ENCODE data around the gene PCDHGA1.
A peak's percentile ranks its signal among the peaks of the same experiment; 100 is the strongest.

The PCDHGA1 gene

DNA sequence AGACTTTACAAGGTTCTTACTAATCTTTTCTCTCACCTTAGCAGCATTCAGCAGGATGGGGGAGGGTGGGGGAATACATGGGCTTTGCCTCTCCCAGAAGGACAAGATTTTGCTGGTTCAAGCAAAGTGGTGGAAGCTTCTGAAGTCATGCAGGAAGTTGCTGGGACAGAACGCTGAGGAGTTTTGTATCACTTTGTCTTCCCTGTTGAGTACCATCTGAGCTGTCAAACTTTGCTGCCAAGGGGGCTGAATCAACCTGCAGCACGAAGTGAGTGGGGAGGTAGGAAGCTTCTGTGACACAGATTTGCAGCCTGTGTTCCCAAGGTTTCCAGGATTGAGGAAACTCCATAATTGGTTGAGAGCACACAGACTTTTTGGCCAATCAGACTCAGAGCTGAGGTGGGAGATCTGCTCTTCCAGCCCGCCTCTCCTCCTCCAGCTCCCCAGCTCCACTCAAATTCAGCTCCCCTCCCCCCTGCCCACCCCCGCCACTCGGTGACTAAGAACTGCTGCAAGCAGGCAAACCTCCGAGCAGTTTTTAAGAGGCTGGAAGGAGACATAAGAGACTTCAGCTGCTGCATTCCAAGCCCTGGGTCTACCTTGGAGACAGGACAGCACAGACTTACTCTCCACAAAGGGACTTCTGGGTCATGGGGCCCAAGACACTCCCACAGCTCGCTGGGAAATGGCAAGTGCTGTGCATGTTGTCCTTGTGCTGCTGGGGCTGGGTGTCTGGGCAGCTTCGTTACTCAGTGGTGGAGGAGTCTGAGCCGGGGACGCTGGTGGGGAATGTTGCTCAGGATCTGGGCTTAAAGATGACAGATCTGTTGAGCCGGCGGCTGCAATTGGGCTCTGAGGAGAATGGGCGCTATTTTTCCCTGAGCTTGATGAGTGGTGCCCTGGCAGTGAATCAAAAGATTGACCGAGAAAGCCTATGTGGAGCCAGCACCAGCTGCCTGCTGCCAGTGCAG, 158.6 kb downstream of the PCDHGA1 start, which contains the start of gene PCDHGC5:
TSS of gene PCDHGC5 (plus strand) at position 491 of the 971 bp plus-strand sequence. CDS start at position 651, 160 bp downstream.
- FAIRE-seq (no peak), DNase-seq (ENCODE audit: insufficient read length, low spot score) (no peak)

DNA sequence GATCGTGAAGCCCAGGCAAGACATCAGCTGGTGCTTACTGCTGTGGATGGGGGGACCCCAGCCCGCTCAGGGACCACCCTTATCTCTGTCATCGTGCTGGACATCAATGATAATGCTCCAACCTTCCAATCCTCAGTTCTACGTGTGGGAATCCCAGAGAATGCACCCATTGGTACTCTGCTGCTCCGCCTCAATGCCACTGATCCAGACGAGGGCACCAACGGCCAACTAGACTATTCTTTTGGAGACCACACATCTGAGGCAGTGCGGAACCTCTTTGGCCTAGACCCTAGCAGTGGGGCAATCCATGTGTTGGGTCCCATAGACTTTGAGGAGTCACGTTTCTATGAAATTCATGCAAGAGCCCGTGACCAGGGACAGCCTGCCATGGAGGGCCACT, 159.5 kb downstream of the PCDHGA1 start:
- no peak for DNase-seq (ENCODE audit: insufficient read length, low spot score)
- FAIRE-seq = no peak

DNA sequence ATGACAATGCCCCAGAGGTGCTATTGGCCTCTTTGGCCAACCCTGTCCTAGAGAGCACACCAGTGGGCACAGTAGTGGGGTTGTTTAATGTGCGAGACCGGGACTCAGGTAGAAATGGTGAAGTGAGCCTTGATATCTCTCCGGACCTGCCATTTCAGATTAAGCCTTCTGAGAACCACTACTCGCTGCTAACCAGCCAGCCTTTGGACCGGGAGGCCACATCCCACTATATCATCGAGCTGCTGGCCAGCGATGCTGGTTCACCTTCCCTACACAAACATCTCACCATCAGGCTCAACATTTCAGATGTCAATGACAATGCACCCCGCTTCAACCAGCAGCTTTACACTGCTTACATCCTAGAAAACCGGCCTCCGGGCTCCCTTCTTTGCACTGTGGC, 160.0 kb downstream of the PCDHGA1 start:
- DNase-seq (ENCODE audit: insufficient read length, low spot score) (no peak), FAIRE-seq (no peak)

DNA sequence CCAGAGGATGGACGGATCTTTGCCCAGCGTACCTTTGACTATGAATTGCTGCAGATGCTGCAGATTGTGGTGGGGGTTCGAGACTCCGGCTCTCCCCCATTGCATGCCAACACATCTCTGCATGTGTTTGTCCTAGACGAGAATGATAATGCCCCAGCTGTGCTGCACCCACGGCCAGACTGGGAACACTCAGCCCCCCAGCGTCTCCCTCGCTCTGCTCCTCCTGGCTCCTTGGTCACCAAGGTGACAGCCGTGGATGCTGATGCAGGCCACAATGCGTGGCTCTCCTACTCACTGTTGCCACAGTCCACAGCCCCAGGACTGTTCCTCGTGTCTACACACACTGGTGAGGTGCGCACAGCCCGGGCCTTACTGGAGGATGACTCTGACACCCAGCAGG, 160.5 kb downstream of the PCDHGA1 start:
- DNase-seq (ENCODE audit: insufficient read length, low spot score) (no peak), FAIRE-seq (no peak)

DNA sequence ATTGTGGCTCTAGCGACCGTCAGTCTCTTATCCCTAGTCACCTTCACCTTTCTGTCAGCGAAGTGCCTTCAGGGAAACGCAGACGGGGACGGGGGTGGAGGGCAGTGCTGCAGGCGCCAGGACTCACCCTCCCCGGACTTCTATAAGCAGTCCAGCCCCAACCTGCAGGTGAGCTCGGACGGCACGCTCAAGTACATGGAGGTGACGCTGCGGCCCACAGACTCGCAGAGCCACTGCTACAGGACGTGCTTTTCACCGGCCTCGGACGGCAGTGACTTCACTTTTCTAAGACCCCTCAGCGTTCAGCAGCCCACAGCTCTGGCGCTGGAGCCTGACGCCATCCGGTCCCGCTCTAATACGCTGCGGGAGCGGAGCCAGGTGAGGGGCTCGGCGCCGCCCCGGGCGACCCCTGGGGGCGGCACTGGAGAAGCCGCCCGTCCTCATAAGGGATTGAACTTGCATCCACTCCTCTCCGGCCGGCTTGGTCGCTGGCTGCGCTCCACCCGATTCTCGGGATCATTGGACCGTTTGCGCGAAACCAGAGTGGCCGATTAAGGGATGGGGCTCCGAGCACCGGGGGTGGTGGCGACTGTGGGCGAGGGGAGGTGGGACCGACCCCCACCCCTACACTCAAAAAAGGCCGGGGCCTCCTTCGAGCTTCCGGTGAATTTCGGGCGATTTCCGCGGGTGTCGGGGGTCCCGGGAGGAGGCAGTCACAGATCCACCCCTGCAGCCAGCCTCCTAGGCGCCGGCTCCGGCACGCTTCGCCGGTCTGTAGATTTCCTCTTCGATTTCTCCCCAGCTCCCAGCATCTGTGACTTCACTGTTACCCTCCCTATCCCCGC, 161.2 kb downstream of the PCDHGA1 start:
- DNase-seq (ENCODE audit: insufficient read length, low spot score) (no peak), FAIRE-seq (no peak)

DNA sequence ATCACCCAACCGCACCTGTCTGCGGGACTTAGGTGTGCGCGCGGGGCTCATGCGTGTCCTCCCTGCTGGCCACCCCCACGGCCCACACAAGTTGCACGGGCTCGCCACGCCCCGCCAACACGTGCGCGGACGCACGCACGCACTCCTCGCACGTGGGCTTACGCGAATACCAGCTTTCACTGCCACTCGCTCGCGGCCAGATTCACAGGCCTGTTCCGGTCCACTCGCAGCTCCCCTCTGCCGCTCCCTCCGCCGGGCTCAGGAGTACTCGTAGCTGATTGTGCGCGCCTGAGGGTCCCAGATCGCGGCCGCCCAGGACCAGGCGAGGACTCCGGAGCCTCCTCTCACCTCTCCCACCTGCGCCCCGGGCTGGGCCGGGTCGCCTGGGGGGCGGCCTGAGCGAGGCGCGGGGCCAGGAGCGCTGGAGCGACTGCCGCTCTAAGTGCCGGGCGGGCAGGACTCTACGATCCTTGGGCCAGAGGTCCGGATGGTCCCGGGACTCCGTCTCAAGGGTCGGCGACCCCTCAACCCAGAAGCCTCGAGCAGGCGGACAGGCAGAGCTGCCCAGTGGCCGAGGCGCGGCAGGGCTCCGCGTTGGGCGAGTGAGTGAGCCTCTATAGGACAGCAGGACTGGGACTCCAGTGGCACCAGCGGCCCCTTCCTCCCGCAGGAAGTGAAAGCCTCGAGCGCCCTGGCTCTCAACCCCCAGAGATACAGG, 162.0 kb downstream of the PCDHGA1 start:
- FAIRE-seq (no peak), DNase-seq (ENCODE audit: insufficient read length, low spot score) (no peak)

DNA sequence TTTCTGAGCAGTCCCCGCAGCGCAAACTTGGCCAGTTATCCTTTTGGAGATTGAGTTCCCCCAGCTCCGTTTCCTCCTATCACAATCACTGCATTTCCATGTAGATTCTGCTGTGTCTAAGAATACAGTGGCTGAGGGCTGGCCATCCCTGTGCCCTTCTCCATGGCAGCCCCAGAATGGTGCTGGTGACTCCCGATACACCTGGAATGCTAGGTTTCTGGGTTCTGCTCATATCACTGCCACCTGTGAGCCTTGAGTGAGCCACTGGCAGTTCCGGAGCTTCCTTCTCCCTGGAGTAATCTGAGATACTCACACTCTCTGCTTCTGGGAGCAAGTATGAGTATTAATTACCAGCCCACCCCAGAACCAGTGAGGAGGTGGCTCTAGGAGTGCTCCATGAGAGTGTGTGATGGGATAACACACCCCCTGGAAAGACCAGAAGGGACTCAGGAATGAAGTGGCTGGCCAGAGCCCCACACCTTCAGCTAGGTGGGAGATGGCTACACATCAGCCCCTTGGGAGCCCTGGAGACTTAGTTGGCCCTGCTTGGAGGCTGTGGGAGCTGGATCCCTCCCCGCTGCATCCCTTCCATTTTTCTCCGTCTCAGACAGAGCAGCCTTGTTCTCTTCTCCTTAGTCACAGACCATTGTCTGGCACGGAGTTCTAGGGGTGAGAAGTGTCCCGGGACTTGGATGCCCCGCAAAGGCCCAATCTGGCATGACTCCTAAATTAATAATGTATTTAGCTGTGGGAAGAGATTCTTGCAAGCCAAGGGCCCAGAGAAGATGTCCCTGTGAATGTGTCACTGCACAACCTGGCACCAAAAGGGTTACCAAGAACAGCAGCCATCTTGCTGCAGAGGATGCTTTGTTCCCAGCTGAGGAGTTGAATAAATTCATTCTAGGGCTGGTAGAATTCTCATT, 163.4 kb downstream of the PCDHGA1 start:
- FAIRE-seq = no peak
- no peak for DNase-seq (ENCODE audit: insufficient read length, low spot score)

DNA sequence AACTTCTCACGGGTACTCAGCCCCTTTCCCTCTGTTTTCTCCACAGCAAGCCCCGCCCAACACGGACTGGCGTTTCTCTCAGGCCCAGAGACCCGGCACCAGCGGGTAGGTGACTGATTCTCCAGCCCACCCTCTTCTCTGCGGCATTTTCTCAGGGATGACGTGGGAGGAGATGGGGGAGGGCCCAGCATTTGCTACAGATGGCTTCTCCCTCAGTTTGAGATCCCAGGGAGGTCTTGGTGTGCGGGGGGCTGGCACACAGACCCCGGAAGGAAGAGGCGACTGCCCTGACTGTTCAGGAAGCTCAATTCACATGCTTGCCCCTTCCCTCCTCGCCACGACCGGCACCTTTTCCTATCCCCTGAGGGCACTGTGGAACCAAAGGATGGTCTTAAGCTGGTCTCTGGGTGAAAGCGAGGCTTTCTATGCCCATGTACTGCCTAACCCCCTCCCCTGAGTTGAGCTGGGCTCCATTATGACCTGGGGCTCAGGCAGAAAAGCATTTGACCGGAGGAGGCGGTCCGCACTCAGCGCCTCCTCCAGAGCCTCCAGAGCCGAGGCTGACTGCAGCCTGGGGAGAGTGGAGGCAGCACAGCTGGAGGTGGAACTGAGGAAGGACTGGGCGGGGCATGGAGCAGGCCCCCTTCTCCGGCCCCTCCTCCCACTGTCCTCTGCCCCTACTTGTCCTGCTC, 164.6 kb downstream of the PCDHGA1 start:
- FAIRE-seq = no peak

DNA sequence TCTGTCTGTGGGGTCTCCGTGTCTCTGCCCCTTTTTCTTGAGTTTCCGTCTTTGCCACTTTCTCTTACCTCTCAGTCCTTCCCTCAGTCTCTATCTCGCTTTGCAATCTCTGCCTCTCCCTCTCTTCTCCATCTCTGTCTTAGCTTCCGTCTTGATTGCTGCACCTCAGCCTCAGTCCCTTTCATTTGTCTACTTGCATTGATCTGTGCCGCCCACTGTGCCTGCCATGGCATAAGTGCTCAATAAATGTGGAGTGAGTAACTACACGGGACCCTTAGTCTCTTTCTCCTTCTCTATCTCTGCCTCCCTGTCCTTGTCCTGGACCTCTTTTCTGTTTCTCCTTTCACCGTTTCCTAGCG, 165.1 kb downstream of the PCDHGA1 start:
- no peak for FAIRE-seq
- no peak for DNase-seq (ENCODE audit: insufficient read length, low spot score)

More for the DNA sequence above, 164.6 kb downstream of the PCDHGA1 start:
- DNase-seq (ENCODE audit: insufficient read length, low spot score) = no peak

DNA sequence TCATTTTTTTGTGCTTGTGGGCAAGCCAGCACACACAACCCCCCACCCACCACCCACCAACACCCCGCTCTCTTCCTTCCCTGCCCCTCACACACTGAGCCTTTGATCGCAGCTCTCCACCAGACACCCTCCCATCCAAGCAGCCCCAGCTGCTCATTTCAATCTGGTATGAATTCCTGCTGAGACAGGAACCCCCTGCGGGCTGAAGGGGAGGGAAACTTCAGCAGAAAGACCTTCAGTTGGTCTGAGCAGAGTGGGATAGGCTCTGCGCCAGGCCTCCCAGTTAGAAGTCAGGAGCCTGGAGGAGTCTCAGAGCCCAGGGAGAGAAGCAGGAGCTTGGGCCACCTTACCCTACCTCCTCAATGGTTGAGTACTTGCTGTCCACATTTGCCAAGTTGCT, 165.7 kb downstream of the PCDHGA1 start:
- no peak for FAIRE-seq
- no peak for DNase-seq (ENCODE audit: insufficient read length, low spot score)

DNA sequence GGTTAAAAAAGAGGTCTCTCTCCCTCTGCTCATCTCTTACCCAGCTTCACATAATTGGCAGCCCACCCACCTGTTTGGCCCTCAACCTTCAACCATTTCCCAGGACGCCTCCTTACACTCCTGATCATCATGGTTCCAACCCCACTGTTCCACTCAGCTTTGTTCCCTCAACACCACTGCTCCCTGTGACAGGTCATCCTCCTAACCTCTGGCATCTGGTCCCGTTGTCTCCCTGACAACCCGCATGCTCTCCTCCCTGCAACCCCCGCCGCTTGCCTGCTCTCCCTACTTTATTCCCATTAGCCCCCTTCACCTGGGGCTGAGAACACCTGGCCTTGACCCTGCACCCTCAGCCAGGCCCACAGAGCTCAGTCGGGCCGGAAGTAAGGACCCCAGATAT, 171.4 kb downstream of the PCDHGA1 start:
- no peak for DNase-seq (ENCODE audit: insufficient read length, low spot score)
- no peak for FAIRE-seq

DNA sequence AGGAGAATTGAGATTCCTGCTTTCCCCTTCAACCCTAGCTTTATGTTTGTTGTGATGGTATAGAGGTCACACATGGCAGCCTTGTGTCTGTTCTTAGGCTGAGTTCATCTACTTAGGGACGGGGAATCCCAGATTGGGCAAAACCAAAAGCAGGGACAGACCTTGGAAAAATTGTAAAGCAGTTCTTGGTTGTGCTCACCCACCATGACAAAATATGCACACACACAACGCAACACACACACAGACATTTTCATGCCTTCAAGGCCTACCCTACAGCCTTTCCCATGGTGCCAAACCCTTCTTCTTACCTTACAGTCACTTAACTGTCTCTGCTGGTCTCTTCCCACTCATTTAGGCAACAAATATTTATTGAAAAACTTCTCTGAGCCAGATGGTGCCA, 173.4 kb downstream of the PCDHGA1 start:
- FAIRE-seq = no peak
- no peak for DNase-seq (ENCODE audit: insufficient read length, low spot score)

DNA sequence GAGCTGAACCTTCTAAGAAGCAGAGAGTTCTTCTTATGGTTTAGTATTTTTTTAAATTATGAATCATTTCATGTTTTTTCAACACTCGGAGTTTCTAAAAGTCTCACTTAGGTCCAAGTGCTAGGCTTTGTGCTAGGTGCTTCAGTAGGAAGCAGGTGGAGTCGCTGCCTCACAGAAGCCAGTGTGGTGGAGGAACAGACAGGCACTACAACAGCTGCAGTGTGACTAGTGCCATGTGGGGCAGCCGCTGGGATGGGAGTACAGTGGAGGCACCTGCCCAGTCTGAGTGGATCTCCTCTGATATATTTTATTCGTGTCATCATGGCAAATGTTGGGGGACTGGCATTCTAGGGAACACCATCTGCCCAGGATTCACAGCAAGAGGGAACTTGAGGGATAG, 173.9 kb downstream of the PCDHGA1 start:
- no peak for FAIRE-seq
- no peak for DNase-seq (ENCODE audit: insufficient read length, low spot score)

DNA sequence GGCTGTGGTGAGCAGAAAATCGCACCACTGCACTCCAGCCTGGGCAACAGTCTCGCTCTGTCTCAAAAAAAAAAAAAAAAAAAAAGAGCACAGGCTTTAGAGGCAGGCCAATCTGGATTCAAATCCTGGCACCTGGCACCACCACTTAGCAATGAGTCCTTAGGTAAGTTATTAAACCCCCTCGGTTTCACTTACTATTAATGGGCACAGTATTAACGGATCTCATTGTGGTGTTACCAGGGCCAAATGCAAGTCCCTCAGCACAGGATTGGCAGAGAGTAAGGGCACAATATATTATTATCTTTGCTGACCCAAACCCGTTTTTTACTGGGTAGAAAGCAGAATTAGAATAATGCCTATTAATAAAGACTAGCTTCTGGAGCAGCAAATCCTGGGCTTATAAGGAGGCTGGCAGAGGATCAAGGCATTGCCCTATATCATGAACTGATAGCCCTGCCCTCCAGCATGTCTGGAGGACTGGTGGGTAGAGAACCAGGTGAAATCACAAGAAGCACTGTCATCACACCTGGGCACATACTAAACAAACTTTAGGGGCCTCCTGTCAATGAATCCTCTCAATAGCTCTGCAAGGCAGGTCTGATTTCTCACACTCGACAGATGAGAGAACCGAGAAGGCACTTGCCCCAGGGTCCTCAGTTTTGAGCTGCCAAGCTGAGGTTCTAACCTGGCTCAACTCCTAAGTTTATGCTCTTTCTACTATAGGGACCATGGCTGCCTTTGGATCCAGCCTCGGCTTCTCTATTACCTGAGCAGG, 176.3 kb downstream of the PCDHGA1 start:
- DNase-seq (ENCODE audit: insufficient read length, low spot score) = no peak
- FAIRE-seq = no peak

DNA sequence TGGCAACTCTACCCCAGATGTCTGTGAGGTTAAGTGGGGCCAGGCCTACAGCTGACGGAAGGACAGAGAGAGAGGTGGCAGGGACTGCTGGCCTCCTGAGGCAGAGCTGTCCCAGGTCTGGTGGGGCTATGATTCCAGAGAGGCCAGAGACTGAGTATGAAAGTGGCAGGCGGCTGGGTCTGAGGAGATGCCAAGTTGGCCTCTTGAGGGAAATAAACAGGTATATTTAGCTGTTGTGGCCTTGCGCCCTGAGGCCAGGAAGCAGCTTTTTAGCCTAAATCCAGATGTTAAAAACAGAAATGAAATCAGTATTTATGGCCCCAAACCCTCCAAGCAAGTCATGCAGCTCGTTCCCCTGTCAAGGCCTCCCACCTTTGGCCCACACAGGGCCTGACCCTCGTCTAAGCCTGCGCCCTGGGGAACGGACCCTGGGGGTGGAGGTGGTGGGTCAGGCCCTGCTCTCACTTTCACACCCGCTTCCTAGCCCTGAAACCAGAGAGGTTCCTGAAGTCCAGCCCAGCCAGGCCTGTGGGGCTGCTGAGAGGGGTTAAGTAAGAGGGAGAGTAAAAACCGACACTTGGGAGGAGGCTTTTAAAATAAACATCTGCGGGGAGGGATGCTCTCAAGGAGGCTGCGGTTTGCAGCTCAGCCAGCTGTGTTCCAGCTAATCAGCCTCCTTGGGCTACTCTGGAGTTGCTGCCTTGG, 177.2 kb downstream of the PCDHGA1 start:
- DNase-seq (ENCODE audit: insufficient read length, low spot score) = no peak
- peak; percentile 33 for FAIRE-seq

DNA sequence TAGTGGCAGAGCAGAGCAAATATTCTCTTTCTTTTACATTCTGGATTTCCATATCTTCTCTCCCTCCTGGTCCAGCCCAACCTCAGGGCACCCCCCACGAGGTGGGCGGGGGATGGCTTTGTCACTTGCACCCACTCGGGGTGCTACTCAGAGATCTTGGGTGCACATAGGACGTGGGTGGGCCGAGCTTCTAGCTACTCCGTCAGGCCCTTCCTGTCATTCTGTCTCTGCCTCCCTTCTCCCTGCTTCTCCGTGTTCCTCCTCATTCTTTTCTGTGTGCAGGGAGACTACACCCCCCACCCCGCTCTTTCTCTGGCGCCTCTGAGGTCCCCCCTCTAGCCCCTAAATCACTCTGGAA, 178.1 kb downstream of the PCDHGA1 start:
- FAIRE-seq (peak; percentile 4), DNase-seq (ENCODE audit: insufficient read length, low spot score) (no peak)

DNA sequence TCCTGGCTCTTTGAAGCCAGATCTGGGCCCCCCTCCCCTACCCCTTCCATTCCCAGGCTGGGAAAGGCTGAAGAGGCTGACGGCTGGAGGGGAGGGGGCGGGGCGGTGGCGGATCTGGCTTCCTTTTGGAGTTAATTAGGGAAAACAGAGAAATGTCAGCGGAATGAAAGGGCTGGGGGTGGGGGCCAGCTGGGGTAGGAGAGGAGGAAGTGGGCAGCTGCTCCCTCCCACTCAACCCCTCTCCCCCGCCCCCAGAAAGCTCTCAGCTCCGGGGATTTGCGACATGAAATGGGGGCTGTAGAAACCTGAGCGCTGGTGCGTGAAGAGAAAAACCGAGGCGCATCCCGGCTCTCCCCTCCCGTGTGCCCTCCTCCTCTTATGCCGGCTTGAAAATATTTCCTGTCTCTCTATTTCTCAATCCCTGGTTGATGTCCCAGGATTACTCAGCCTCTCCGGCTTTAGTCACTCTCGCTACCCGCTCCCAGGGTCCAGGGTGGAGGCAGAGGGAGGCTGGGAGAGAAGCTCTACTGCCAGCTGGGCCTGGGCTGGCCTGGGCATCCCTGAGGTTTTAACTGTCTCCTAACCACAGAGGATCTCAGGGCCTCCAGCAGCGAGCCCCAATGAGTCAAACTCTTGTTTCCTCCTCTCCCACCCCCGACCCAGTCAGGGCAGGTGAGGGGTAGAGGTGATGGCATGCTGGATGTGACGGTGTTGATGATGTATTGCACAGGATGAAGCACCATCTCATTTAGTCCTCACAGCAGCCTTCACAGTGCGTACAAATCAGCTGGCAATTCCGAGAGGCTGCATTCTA, 178.7 kb downstream of the PCDHGA1 start:
- FAIRE-seq = peak; percentile 42
- DNase-seq (ENCODE audit: insufficient read length, low spot score) = peak; percentile 78

All from HTR-8/SVneo (cell line).